ENCODE results near the gene CA10.

GRCh38 chr17:51833620-51834019, 324.9 kb downstream of the CA10 start:
- TF ChIP-seq POLR2A (IDR thresholded peaks at IDR 0.05): no peak
- TF ChIP-seq, protein P1, sequence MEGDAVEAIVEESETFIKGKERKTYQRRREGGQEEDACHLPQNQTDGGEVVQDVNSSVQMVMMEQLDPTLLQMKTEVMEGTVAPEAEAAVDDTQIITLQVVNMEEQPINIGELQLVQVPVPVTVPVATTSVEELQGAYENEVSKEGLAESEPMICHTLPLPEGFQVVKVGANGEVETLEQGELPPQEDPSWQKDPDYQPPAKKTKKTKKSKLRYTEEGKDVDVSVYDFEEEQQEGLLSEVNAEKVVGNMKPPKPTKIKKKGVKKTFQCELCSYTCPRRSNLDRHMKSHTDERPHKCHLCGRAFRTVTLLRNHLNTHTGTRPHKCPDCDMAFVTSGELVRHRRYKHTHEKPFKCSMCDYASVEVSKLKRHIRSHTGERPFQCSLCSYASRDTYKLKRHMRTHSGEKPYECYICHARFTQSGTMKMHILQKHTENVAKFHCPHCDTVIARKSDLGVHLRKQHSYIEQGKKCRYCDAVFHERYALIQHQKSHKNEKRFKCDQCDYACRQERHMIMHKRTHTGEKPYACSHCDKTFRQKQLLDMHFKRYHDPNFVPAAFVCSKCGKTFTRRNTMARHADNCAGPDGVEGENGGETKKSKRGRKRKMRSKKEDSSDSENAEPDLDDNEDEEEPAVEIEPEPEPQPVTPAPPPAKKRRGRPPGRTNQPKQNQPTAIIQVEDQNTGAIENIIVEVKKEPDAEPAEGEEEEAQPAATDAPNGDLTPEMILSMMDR (IDR thresholded peaks at IDR 0.05): no peak

Measured in right lobe of liver (tissue), 4 donors.